OCI-LY1 (cell line): ENCODE data around the gene RPL36.

Experiments used
- CTCF ChIP-seq: fragments of 200-600 bp; sonication (generic), shearing (Covaris generic); IDR thresholded peaks from 2 replicates; pipeline ENCODE4 v1.5.1; 2017; ENCODE audit warnings: mild to moderate bottlenecking, antibody characterized with exemption, low read length, moderate library complexity, mixed read lengths
- EZH2 ChIP-seq: fragments of 200-600 bp; sonication (generic), shearing (Covaris generic); IDR thresholded peaks from 2 replicates; pipeline ENCODE4 v1.8.0; 2017; ENCODE audit warnings: borderline replicate concordance, mixed run types, mild to moderate bottlenecking, antibody characterized with exemption, low read length, moderate library complexity, mixed read lengths

GRCh38 chr19:5687360-5688198 is 2.5 kb upstream of the RPL36 start:
- TF ChIP-seq CTCF = no peak; the same call in 1 of the 2 replicates
- no peak for TF ChIP-seq EZH2
